HEK293 (cell line): ENCODE measurements around the gene SS18L1.
A peak's percentile ranks its signal among the peaks of the same experiment; 100 is the strongest.

Experiments used
- ZBTB10 ChIP-seq: fragments of 450-650 bp; formaldehyde crosslinking; IDR thresholded peaks from 2 replicates; pipeline ENCODE4 v1.5.1; 2016; ENCODE audit warnings: missing biosample characterization, missing genetic modification characterization
- ZBTB8A ChIP-seq: fragments of 450-650 bp; formaldehyde crosslinking; IDR thresholded peaks from 2 replicates; pipeline ENCODE4 v1.5.1; 2016; ENCODE audit warnings: missing biosample characterization, missing genetic modification characterization
- TF ChIP-seq, protein P1 (sequence below): fragments of 450-650 bp; formaldehyde crosslinking; IDR thresholded peaks from 2 replicates; pipeline ENCODE4 v1.5.1; 2016; ENCODE audit warnings: missing biosample characterization, missing genetic modification characterization
- TF ChIP-seq, protein P2 (sequence below): fragments of 450-650 bp; formaldehyde crosslinking; IDR thresholded peaks from 2 replicates; pipeline ENCODE4 v1.5.1; 2016; ENCODE audit warnings: missing biosample characterization, missing genetic modification characterization

- TF ChIP-seq ZBTB10 (tag by site-specific recombination) = no peak
- TF ChIP-seq, protein P1, sequence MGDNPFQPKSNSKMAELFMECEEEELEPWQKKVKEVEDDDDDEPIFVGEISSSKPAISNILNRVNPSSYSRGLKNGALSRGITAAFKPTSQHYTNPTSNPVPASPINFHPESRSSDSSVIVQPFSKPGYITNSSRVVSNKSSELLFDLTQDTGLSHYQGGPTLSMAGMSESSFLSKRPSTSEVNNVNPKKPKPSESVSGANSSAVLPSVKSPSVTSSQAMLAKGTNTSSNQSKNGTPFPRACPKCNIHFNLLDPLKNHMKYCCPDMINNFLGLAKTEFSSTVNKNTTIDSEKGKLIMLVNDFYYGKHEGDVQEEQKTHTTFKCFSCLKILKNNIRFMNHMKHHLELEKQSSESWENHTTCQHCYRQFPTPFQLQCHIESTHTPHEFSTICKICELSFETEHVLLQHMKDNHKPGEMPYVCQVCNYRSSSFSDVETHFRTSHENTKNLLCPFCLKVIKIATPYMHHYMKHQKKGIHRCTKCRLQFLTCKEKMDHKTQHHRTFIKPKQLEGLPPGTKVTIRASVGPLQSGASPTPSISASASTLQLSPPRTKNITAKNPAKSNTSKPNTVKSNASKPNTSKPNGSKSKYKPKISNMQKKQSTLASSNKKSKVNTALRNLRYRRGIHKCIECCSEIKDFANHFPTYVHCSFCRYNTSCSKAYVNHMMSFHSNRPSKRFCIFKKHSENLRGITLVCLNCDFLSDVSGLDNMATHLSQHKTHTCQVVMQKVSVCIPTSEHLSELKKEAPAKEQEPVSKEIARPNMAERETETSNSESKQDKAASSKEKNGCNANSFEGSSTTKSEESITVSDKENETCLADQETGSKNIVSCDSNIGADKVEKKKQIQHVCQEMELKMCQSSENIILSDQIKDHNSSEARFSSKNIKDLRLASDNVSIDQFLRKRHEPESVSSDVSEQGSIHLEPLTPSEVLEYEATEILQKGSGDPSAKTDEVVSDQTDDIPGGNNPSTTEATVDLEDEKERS (tag by site-specific recombination) = no peak
- TF ChIP-seq ZBTB8A = peak; percentile 95
- TF ChIP-seq, protein P2, sequence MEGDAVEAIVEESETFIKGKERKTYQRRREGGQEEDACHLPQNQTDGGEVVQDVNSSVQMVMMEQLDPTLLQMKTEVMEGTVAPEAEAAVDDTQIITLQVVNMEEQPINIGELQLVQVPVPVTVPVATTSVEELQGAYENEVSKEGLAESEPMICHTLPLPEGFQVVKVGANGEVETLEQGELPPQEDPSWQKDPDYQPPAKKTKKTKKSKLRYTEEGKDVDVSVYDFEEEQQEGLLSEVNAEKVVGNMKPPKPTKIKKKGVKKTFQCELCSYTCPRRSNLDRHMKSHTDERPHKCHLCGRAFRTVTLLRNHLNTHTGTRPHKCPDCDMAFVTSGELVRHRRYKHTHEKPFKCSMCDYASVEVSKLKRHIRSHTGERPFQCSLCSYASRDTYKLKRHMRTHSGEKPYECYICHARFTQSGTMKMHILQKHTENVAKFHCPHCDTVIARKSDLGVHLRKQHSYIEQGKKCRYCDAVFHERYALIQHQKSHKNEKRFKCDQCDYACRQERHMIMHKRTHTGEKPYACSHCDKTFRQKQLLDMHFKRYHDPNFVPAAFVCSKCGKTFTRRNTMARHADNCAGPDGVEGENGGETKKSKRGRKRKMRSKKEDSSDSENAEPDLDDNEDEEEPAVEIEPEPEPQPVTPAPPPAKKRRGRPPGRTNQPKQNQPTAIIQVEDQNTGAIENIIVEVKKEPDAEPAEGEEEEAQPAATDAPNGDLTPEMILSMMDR = no peak
Measured at GRCh38 chr20:62143081-62143956, at the start of gene SS18L1, which contains the start of gene PSMA7.
